WTC11 (cell line): ENCODE measurements around the gene FAHD1. TPM values are rescaled to one million over a fixed set of nuclear protein-coding genes. Genes with fewer than 3 reads are reported as not detected.

Experiments
- ATAC-seq: fragments of 200-7000 bp; cut with Tn5 transposase; 2 replicates; pipeline ENCODE4 v1.10.0; 2021; ENCODE audit warnings: mild to moderate bottlenecking, moderate library complexity
- CTCF ChIA-PET: fragments of 300-600 bp; sonication (Branson Sonifier 250); formaldehyde crosslinking; loops from one replicate; lab custom pipeline; 2021; ENCODE audit warnings: antibody characterized with exemption; lab: Charles Lee
- POLR2A ChIA-PET: fragments of 350-600 bp; sonication (Branson Sonifier 250); formaldehyde crosslinking; loops from one replicate; lab custom pipeline; 2021; ENCODE audit warnings: antibody characterized with exemption; lab: Charles Lee
- DNase-seq: peaks from one replicate; pipeline ENCODE4 v3.0.0; 2021; ENCODE audit warnings: low spot score
- H3K27ac Mint-ChIP-seq: 2 replicates; pipeline ENCODE4 v1.8.0; 2021; ENCODE audit warnings: mixed read lengths
- H3K27me3 Mint-ChIP-seq: 2 replicates; pipeline ENCODE4 v1.8.0; 2021; ENCODE audit warnings: low read depth, mild to moderate bottlenecking, moderate library complexity, mixed read lengths
- H3K36me3 Mint-ChIP-seq: 2 replicates; pipeline ENCODE4 v1.8.0; 2021; ENCODE audit warnings: mixed read lengths
- H3K4me1 Mint-ChIP-seq: 2 replicates; pipeline ENCODE4 v1.8.0; 2022; ENCODE audit warnings: mixed read lengths
- H3K4me3 Mint-ChIP-seq: 2 replicates; pipeline ENCODE4 v1.8.0; 2021; ENCODE audit warnings: mild to moderate bottlenecking, moderate library complexity, mixed read lengths
- H3K9me3 Mint-ChIP-seq: 2 replicates; pipeline ENCODE4 v1.8.0; 2021; ENCODE audit warnings: mixed read lengths
- ARID4B ChIP-seq: sonication (generic); formaldehyde crosslinking; IDR thresholded peaks from 2 replicates; pipeline ENCODE4 v1.8.0; 2023; ENCODE audit warnings: missing genetic modification reagents, mild to moderate bottlenecking, borderline replicate concordance
- ATF2 ChIP-seq: sonication (generic); formaldehyde crosslinking; IDR thresholded peaks from 2 replicates; pipeline ENCODE4 v1.8.1; 2022; ENCODE audit warnings: low read depth, missing genetic modification reagents, borderline replicate concordance
- E2F1 ChIP-seq: sonication (generic); formaldehyde crosslinking; IDR thresholded peaks from 2 replicates; pipeline ENCODE4 v1.8.0; 2022; ENCODE audit warnings: mild to moderate bottlenecking, missing genetic modification reagents
- EMX1 ChIP-seq: fragments of 250-450 bp; sonication (Bioruptor Pico); IDR thresholded peaks from 2 replicates; pipeline ENCODE4 v1.8.0; 2021; ENCODE audit warnings: mild to moderate bottlenecking
- ETV6 ChIP-seq: sonication (generic); formaldehyde crosslinking; IDR thresholded peaks from 2 replicates; pipeline ENCODE4 v1.8.1; 2022; ENCODE audit warnings: mild to moderate bottlenecking, missing genetic modification reagents
- FOXK1 ChIP-seq: sonication (generic); formaldehyde crosslinking; IDR thresholded peaks from 2 replicates; pipeline ENCODE4 v1.8.0; 2022; ENCODE audit warnings: mild to moderate bottlenecking, moderate library complexity, missing genetic modification reagents
- HMGXB4 ChIP-seq: sonication (generic); formaldehyde crosslinking; IDR thresholded peaks from 2 replicates; pipeline ENCODE4 v1.8.1; 2023; ENCODE audit warnings: mild to moderate bottlenecking, moderate library complexity, missing genetic modification reagents
- IRF2 ChIP-seq: sonication (generic); formaldehyde crosslinking; IDR thresholded peaks from 2 replicates; pipeline ENCODE4 v1.8.0; 2022; ENCODE audit warnings: low read depth, missing genetic modification reagents, borderline replicate concordance
- KAT7 ChIP-seq: sonication (generic); formaldehyde crosslinking; IDR thresholded peaks from 2 replicates; pipeline ENCODE4 v1.8.1; 2023; ENCODE audit warnings: missing genetic modification reagents, mild to moderate bottlenecking, borderline replicate concordance
- NFATC4 ChIP-seq: fragments of 250-450 bp; sonication (Bioruptor Pico); IDR thresholded peaks from 2 replicates; pipeline ENCODE4 v1.9.0; 2021; ENCODE audit warnings: mild to moderate bottlenecking
- OVOL2 ChIP-seq: fragments of 250-450 bp; sonication (Bioruptor Pico); IDR thresholded peaks from 2 replicates; pipeline ENCODE4 v1.9.0; 2021; ENCODE audit warnings: mild to moderate bottlenecking, borderline replicate concordance
- STAT6 ChIP-seq: sonication (generic); formaldehyde crosslinking; conservative IDR thresholded peaks from 2 replicates; pipeline ENCODE4 v1.8.1; 2023; ENCODE audit warnings: mild to moderate bottlenecking, low read depth, missing genetic modification reagents, moderate library complexity
- TCF7 ChIP-seq: sonication (generic); formaldehyde crosslinking; IDR thresholded peaks from 2 replicates; pipeline ENCODE4 v1.8.0; 2022; ENCODE audit warnings: mild to moderate bottlenecking, low read depth, missing genetic modification reagents, moderate library complexity
- ZNF232 ChIP-seq: sonication (generic); formaldehyde crosslinking; IDR thresholded peaks from 2 replicates; pipeline ENCODE4 v1.8.0; 2022; ENCODE audit warnings: mild to moderate bottlenecking, missing genetic modification reagents
- ZNF281 ChIP-seq: sonication (generic); formaldehyde crosslinking; IDR thresholded peaks from 2 replicates; pipeline ENCODE4 v1.8.0; 2023; ENCODE audit warnings: mild to moderate bottlenecking, missing genetic modification reagents
- ZSCAN18 ChIP-seq: fragments of 250-450 bp; sonication (Bioruptor Pico); IDR thresholded peaks from 2 replicates; pipeline ENCODE4 v2.1.2; 2022; ENCODE audit warnings: mild to moderate bottlenecking, moderate library complexity
- total RNA-seq: library from RNA; stranded (reverse); gene quantifications from 3 replicates; pipeline ENCODE4 v1.2.3, GENCODE V29; 2021
- TF ChIP-seq, protein P1 (sequence below): fragments of 250-450 bp; sonication (Bioruptor Pico); conservative IDR thresholded peaks from 2 replicates; pipeline ENCODE4 v1.9.0; 2021; ENCODE audit warnings: mild to moderate bottlenecking

FAHD1 gene
- total RNA-seq, 1 experiment from 2014 or later = 14.3 TPM

DNA sequence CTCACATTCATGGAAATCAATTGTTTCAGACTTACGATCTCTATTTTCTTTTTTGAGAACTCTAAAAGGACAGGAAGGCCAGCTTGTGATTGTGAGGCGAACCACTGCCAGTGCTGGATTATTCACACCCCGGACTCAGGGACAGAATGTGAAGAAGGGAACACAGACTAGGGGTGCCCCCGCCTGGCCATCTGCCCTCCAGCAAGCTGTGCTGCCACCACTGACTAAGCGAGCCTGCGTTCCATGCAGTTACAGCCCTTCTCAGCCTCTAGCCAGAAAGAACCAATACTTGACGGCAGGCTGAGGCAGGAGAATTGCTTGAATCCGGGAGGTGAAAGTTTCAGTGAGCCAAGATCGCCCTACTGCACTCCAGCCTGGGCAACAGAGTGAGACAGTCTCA lies 3.2 kb upstream of the FAHD1 start:
- TF ChIP-seq, protein P1, sequence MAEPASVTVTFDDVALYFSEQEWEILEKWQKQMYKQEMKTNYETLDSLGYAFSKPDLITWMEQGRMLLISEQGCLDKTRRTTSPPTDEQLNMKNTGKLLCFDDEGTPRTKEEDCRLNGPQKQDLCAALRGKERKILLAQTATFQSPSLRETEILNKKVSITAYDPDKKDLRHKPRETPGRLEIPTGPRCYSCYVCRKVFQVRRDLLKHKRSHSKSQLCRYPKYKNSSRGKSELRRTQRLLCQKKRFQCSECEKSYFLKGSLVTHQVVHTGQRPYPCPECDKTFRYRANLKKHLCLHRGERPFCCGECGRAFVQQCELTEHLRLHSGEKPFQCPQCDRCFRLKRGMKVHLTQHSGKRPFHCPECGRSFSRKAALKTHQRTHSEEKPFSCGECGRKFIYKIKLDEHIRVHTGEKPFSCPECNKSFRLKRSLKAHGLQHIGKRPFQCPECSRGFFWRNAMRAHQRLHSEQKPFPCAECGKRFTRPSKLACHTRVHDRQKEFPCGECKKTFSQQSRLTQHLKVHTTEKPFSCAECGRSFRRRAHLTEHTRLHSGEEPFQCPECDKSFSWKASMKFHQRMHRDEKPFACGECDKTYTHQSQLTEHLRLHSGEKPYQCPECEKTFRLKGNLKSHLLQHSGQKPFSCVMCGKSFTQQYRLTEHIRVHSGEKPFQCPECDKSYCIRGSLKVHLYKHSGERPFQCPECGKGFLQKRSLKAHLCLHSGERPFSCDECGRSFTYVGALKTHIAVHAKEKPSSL (CRISPR knock-in tag) = no peak
- TF ChIP-seq HMGXB4 (no peak), ZNF281 (CRISPR knock-in tag) (no peak), ZNF232 (CRISPR knock-in tag) (no peak), IRF2 (CRISPR knock-in tag) (no peak), ATF2 (CRISPR knock-in tag) (no peak), TCF7 (CRISPR knock-in tag) (no peak), ZSCAN18 (CRISPR knock-in tag) (no peak), KAT7 (CRISPR knock-in tag) (no peak), E2F1 (CRISPR knock-in tag) (no peak), NFATC4 (CRISPR knock-in tag) (no peak), STAT6 (no peak), OVOL2 (CRISPR knock-in tag) (no peak), FOXK1 (no peak), EMX1 (CRISPR knock-in tag) (no peak), ETV6 (no peak), ARID4B (no peak)

More for the DNA sequence above, 3.2 kb upstream of the FAHD1 start:
- Mint-ChIP-seq H3K9me3 (no peaks in the 10 kb centered on the region), H3K27me3 (peaks cover 2% of the 10 kb centered on the region; the same call in 1 of the 2 replicates), H3K36me3 (no peaks in the 10 kb centered on the region), H3K4me1 (peaks cover 16% of the 10 kb centered on the region), H3K27ac (peak overlapping the region; percentile 93), H3K4me3 (peak overlapping the region; percentile 45; the same call in 1 of the 2 replicates)
- ATAC-seq (peak; percentile 50), DNase-seq (peak; percentile 67)
- CTCF ChIA-PET = interaction anchor here (1.0 to 2.8 kb wide), 11 partner anchors 12 to 123 kb away, joined by 3 to 18 read pairs (median 5); partner anchors contain the start of genes IGFALS, MAPK8IP3, NUBP2 and SPSB3
- POLR2A ChIA-PET = no interaction called here
